Femur (tissue), 1 donor: ENCODE data around the gene CLDN2.
"Not testable (repeated sequence)": the region's sequence is repeated elsewhere in the genome, so short reads cannot be mapped to it uniquely, and the experiment has no call there.

Source experiments
- DNase-seq: peaks from one replicate; pipeline ENCODE4 v3.0.0-alpha.2; 2017

Gene CLDN2

GRCh38 chrX:106966547-106966946 lies 46.3 kb downstream of the CLDN2 start:
- not testable (repeated sequence) for DNase-seq

GRCh38 chrX:106972896-106973295 lies 52.7 kb downstream of the CLDN2 start:
- DNase-seq = no peak

- DNase-seq = no peak
Measured at GRCh38 chrX:106973433-106974149, 53.4 kb downstream of the CLDN2 start.

GRCh38 chrX:106976416-106976815 lies 56.2 kb downstream of the CLDN2 start:
- DNase-seq = no peak
